K562 (cell line): Measurements from ENCODE around the gene INPP5E. TPM values are rescaled to one million over a fixed set of nuclear protein-coding genes. Genes with fewer than 3 reads are reported as not detected.
A peak's percentile ranks its signal among the peaks of the same experiment; 100 is the strongest.

ENCODE experiments used
- ATAC-seq: fragments of 200-7000 bp; cut with Tn5 transposase; 3 replicates; pipeline ENCODE4 v1.9.1; 2020; ENCODE audit warnings: moderate library complexity
- BruUV-seq: library from RNA; stranded (reverse); fragments of 400-500 nt; replicated peaks from 2 replicates; lab custom pipeline; 2021; lab: Mats Ljungman, UMichigan
- CTCF ChIA-PET: fragments of 300-600 bp; formaldehyde crosslinking; extraction: SDS; loops from one replicate; lab custom pipeline; 2021; ENCODE audit warnings: low intra/inter-chr PET ratio; lab: Yijun Ruan, JAX
- POLR2A ChIA-PET: fragments of 300-600, 350-650 bp; sonication (Branson Sonifier 250); formaldehyde crosslinking; extraction: SDS; loops from one replicate; lab custom pipeline; 2021; ENCODE audit warnings: antibody characterized with exemption, inconsistent platforms; lab: Yijun Ruan, JAX
- DNase-seq, 4 experiments: peaks; one replicate each; pipeline versions ENCODE4 v3.0.0 to v3.0.0-alpha.2; 2011 to 2018; ENCODE audit warnings: low spot score in 3 of 4, mixed read lengths in 3 of 4; ENCODE audit errors: extremely low read depth in 1 of 4
- FAIRE-seq: peaks from 2 replicates; lab custom pipeline; 2011; peaks lifted over from hg19 to GRCh38; lab: Jason Lieb, UNC
- H2AFZ ChIP-seq: 2 replicates; pipeline ENCODE4 v1.6.0; 2011; ENCODE audit warnings: low read depth, low read length, control low read depth, inconsistent platforms
- H3K27ac ChIP-seq: fragments of 200-600 bp; 3 replicates; pipeline ENCODE4 v1.8.0; 2011; ENCODE audit warnings: low read depth, mild to moderate bottlenecking, control low read depth, inconsistent platforms, low read length, moderate library complexity, mixed read lengths; ENCODE audit errors: extremely low read depth
- H3K27me3 ChIP-seq, 2 experiments: fragments of 300-600 bp in 1 of 2; 2 replicates in 1 of 2; 3 replicates in 1 of 2; pipeline versions ENCODE4 v1.6.0 to v1.8.0; 2011; ENCODE audit warnings: inconsistent platforms in 2 of 2, low read length in 2 of 2, mild to moderate bottlenecking in 1 of 2, mixed read lengths in 1 of 2, moderate library complexity in 1 of 2; ENCODE audit not compliant: control insufficient read depth in 2 of 2, insufficient read depth in 2 of 2
- H3K36me3 ChIP-seq: fragments of 300-600 bp; 3 replicates; pipeline ENCODE4 v1.8.0; 2011; ENCODE audit warnings: mild to moderate bottlenecking, low read length, inconsistent platforms; ENCODE audit not compliant: control insufficient read depth, insufficient read depth
- H3K4me1 ChIP-seq, 2 experiments: fragments of 200-600 bp in 1 of 2; replicated peaks in 1 of 2; 2 replicates in 1 of 2; 3 replicates in 1 of 2; pipeline versions ENCODE4 v1.5.1 to v1.8.0; 2011; ENCODE audit warnings: inconsistent platforms in 2 of 2, low read length in 2 of 2, mild to moderate bottlenecking in 1 of 2, mixed read lengths in 1 of 2, moderate library complexity in 1 of 2; ENCODE audit not compliant: control insufficient read depth in 2 of 2, insufficient read depth in 2 of 2
- H3K4me2 ChIP-seq: 2 replicates; pipeline ENCODE4 v1.6.1; 2011; ENCODE audit warnings: low read length, control low read depth, inconsistent platforms, mixed read lengths; ENCODE audit not compliant: insufficient read depth
- H3K4me3 ChIP-seq: fragments of 200-600 bp; sonication (generic), shearing (Covaris generic); 2 replicates; pipeline ENCODE4 v1.5.1; 2016; ENCODE audit warnings: control low read depth, inconsistent platforms
- H3K79me2 ChIP-seq: fragments of 200-600 bp; 3 replicates; pipeline ENCODE4 v1.8.0; 2011; ENCODE audit warnings: low read length, inconsistent platforms; ENCODE audit not compliant: control insufficient read depth, insufficient read depth
- H3K9ac ChIP-seq, 2 experiments: 2 replicates each; pipeline versions ENCODE4 v1.6.0 to v1.6.1; 2011; ENCODE audit warnings: low read depth in 2 of 2, low read length in 2 of 2, control low read depth in 1 of 2, inconsistent platforms in 1 of 2, mild to moderate bottlenecking in 1 of 2, mixed read lengths in 1 of 2; ENCODE audit not compliant: insufficient read depth in 1 of 2
- H3K9me1 ChIP-seq: one replicate; pipeline ENCODE4 v1.6.0; 2011; ENCODE audit warnings: inconsistent platforms, mild to moderate bottlenecking, low read length, moderate library complexity; ENCODE audit not compliant: control insufficient read depth, insufficient read depth
- H3K9me3 ChIP-seq: replicated peaks from 2 replicates; pipeline ENCODE4 v1.5.1; 2011; ENCODE audit warnings: low read depth, low read length, inconsistent platforms; ENCODE audit not compliant: control insufficient read depth, insufficient read depth
- H4K20me1 ChIP-seq: replicated peaks from 2 replicates; pipeline ENCODE4 v1.6.1; 2011; ENCODE audit warnings: low read length, inconsistent platforms, mixed read lengths; ENCODE audit not compliant: control insufficient read depth, insufficient read depth
- GATAD2B ChIP-seq: fragments of 450-650 bp; IDR thresholded peaks from 2 replicates; pipeline ENCODE4 v1.6.1; 2017; ENCODE audit warnings: mild to moderate bottlenecking, borderline replicate concordance
- HNRNPH1 ChIP-seq: fragments of 200-400 bp; formaldehyde crosslinking; optimal IDR thresholded peaks from 2 replicates; pipeline ENCODE3; 2017; ENCODE audit warnings: low read depth, mild to moderate bottlenecking, low read length, moderate library complexity
- NKRF ChIP-seq: fragments of 450-650 bp; IDR thresholded peaks from 2 replicates; pipeline ENCODE4 v1.6.1; 2016; ENCODE audit warnings: borderline replicate concordance
- PHF20 ChIP-seq: fragments of 450-650 bp; IDR thresholded peaks from 2 replicates; pipeline ENCODE4 v1.6.1; 2018; ENCODE audit not compliant: partially characterized antibody
- POU5F1 ChIP-seq: fragments of 150-350 bp; IDR thresholded peaks from 2 replicates; pipeline ENCODE4 v1.6.1; 2014; ENCODE audit warnings: borderline replicate concordance, low read length, low read depth, mild to moderate bottlenecking; ENCODE audit not compliant: partially characterized antibody
- RBFOX2 ChIP-seq: fragments of 200-400 bp; formaldehyde crosslinking; IDR thresholded peaks from 2 replicates; pipeline ENCODE4 v1.6.1; 2017; ENCODE audit warnings: low read depth, mild to moderate bottlenecking, low read length, moderate library complexity
- ZNF347 ChIP-seq: fragments of 450-650 bp; formaldehyde crosslinking; IDR thresholded peaks from 2 replicates; pipeline ENCODE4 v1.4.0; 2020; ENCODE audit warnings: low read depth, mild to moderate bottlenecking, moderate library complexity
- WGBS: fragments of 100-300 bp; shearing (Covaris generic); methylation state at CpG from one replicate; pipeline ENCODE4 v1.1.6; 2016; ENCODE audit warnings: low coverage, mixed read lengths; ENCODE audit not compliant: insufficient coverage; ENCODE audit errors: missing lambda C conversion rate; 5-methylcytosine and 5-hydroxymethylcytosine counted together
- in situ Hi-C: fragments of 300-500 bp; cut with MboI; formaldehyde crosslinking; loops from 4 replicates; pipeline ENCODE4 v1.15.0; 2018; ENCODE audit warnings: inconsistent platforms, mixed read lengths
- intact Hi-C: fragments of 100-400 bp; cut with micrococcal nuclease; formaldehyde crosslinking; loops from 2 replicates; pipeline ENCODE4 v1.14.2; 2022
- polyA plus RNA-seq, 8 experiments: library from polyadenylated mRNA; depleted of rRNA in 4 of 8; stranded (reverse) in 5 of 8; unstranded in 3 of 8; fragments of >200 nt; fragmentation: Nextera tagmentation in 2 of 8; fragmentation: Illumina TruSeq in 1 of 8; extraction: Ambion mirVana in 2 of 8; extraction: Trizol in 1 of 8; gene quantifications; 2 replicates each; pipeline versions ENCODE4 v1.2.1 to v1.2.3, GENCODE V29; 2011 to 2014; ENCODE audit warnings: inconsistent platforms in 1 of 8, missing spikeins in 1 of 8
- total RNA-seq, 7 experiments: library from RNA; depleted of rRNA in 6 of 7; stranded (reverse); fragments of >200 nt in 6 of 7; fragmentation: Illumina TruSeq in 2 of 7; extraction: Trizol in 2 of 7; gene quantifications; 2 replicates each; pipeline versions ENCODE4 v1.2.1 to v1.2.3, GENCODE V29; 2011 to 2021; ENCODE audit warnings: low replicate concordance in 1 of 7
- TF ChIP-seq, protein P1 (sequence below), 2 experiments: IDR thresholded peaks; 2 replicates each; pipeline ENCODE4 v1.6.1; 2012; ENCODE audit warnings: improper control_type of control experiment in 2 of 2, low read depth in 2 of 2, low read length in 2 of 2, borderline replicate concordance in 1 of 2
- TF ChIP-seq, protein P2 (sequence below): sonication (generic); formaldehyde crosslinking; IDR thresholded peaks from 2 replicates; pipeline ENCODE4 v1.8.1; 2023; ENCODE audit warnings: missing genetic modification reagents, mild to moderate bottlenecking, borderline replicate concordance

INPP5E gene
- total and polyA plus RNA-seq, 9 of the 15 experiments (the other 6 are each of a cell fraction or from before 2014, with no cell fraction given) = 0.38 to 17.4 (median 4.9) TPM

DNA sequence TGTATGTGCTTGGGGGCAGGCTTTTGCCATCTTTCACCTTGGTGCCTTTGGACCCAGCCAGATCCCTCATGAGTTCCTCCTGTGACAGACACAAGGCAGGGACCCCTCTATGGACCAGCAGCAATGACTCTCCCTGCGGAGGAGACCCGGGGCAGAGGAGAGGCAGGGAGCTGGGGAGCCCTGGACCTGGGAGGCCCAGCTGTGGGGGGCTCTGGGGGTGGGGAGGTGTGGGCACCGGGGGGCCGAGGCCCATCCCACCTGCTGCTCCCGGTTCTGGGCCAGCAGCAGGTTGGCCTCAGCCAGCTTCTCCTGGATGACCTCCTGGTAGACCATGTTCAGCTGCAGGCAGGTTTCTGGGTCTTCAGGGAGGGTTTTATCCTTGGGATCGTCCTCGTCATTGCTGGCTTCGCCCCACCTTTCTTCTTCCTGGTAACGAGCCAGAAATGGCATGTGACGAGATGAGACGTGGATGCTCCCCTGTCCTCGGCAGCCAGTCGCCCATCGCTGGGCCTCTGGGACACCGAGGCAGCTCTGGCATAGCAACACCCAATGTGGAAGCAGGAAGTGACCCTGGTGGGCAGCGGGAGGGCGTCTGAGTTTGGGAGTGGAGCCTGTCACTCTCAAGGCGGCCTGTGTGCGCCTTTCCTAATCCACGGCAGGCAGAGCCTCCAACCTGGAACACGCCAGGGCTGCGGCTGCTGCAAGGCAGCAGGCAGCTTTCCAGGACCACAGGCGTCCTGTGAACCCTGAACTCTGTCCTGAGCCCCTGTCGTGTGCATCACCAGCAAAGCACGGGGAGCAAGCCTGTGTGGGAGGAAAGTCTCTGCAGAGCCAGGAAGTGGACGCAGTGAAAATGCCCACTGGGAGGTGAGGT lies 44.1 kb downstream of the INPP5E start (continued):
- TF ChIP-seq, protein P1, sequence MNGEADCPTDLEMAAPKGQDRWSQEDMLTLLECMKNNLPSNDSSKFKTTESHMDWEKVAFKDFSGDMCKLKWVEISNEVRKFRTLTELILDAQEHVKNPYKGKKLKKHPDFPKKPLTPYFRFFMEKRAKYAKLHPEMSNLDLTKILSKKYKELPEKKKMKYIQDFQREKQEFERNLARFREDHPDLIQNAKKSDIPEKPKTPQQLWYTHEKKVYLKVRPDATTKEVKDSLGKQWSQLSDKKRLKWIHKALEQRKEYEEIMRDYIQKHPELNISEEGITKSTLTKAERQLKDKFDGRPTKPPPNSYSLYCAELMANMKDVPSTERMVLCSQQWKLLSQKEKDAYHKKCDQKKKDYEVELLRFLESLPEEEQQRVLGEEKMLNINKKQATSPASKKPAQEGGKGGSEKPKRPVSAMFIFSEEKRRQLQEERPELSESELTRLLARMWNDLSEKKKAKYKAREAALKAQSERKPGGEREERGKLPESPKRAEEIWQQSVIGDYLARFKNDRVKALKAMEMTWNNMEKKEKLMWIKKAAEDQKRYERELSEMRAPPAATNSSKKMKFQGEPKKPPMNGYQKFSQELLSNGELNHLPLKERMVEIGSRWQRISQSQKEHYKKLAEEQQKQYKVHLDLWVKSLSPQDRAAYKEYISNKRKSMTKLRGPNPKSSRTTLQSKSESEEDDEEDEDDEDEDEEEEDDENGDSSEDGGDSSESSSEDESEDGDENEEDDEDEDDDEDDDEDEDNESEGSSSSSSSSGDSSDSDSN (IDR thresholded peaks at IDR 0.05; ENCODE audit: borderline replicate concordance in 1 of 2, low read depth in 2 of 2, low read length in 2 of 2) = no peak
- TF ChIP-seq NKRF = no peak
- TF ChIP-seq ZNF347 (CRISPR knock-in tag) = no peak
- no peak for TF ChIP-seq PHF20

- no peak overlapping the region for H3K4me3 ChIP-seq
- no peaks in the 10 kb centered on the region; the same call in 1 of the 2 replicates for H4K20me1 ChIP-seq
- TF ChIP-seq, protein P2, sequence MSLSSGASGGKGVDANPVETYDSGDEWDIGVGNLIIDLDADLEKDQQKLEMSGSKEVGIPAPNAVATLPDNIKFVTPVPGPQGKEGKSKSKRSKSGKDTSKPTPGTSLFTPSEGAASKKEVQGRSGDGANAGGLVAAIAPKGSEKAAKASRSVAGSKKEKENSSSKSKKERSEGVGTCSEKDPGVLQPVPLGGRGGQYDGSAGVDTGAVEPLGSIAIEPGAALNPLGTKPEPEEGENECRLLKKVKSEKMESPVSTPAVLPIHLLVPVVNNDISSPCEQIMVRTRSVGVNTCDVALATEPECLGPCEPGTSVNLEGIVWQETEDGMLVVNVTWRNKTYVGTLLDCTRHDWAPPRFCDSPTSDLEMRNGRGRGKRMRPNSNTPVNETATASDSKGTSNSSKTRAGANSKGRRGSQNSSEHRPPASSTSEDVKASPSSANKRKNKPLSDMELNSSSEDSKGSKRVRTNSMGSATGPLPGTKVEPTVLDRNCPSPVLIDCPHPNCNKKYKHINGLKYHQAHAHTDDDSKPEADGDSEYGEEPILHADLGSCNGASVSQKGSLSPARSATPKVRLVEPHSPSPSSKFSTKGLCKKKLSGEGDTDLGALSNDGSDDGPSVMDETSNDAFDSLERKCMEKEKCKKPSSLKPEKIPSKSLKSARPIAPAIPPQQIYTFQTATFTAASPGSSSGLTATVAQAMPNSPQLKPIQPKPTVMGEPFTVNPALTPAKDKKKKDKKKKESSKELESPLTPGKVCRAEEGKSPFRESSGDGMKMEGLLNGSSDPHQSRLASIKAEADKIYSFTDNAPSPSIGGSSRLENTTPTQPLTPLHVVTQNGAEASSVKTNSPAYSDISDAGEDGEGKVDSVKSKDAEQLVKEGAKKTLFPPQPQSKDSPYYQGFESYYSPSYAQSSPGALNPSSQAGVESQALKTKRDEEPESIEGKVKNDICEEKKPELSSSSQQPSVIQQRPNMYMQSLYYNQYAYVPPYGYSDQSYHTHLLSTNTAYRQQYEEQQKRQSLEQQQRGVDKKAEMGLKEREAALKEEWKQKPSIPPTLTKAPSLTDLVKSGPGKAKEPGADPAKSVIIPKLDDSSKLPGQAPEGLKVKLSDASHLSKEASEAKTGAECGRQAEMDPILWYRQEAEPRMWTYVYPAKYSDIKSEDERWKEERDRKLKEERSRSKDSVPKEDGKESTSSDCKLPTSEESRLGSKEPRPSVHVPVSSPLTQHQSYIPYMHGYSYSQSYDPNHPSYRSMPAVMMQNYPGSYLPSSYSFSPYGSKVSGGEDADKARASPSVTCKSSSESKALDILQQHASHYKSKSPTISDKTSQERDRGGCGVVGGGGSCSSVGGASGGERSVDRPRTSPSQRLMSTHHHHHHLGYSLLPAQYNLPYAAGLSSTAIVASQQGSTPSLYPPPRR (CRISPR knock-in tag) = no peak
- TF ChIP-seq POU5F1 (no peak), HNRNPH1 (no peak), GATAD2B (no peak), RBFOX2 (peak; percentile 11; the same call in 1 of the 2 replicates)
- no peak for DNase-seq
- 94% methylated on average over 13 of the region's 13 CpGs for WGBS
- H3K79me2 ChIP-seq = peaks cover 24% of the 10 kb centered on the region
- ATAC-seq = no peak
- no peaks in the 10 kb centered on the region for H3K27me3 ChIP-seq
- no peak for FAIRE-seq
- H3K9me1 ChIP-seq = no peaks in the 10 kb centered on the region
- CTCF ChIA-PET = no interaction called here
- in situ Hi-C loops = no loop called here
- no peak overlapping the region for H3K27ac ChIP-seq
- H3K9me3 ChIP-seq = no peaks in the 10 kb centered on the region
- H3K4me1 ChIP-seq = peaks cover 7 to 37% of the 10 kb centered on the region in 2 experiments; a peak in 4 of 5 replicates
- H3K36me3 ChIP-seq = peaks cover 83% of the 10 kb centered on the region
- POLR2A ChIA-PET = interaction anchor here (0.6 kb wide), 2 partner anchors 11 to 714 kb away, joined by 3 read pairs; no protein-coding TSS in a partner anchor
- peak overlapping the region in 1 of 2 experiments; percentile 57; a peak in 1 of 4 replicates for H3K9ac ChIP-seq
- intact Hi-C loops = no loop called here
- no TSS peak for BruUV-seq
- no peak overlapping the region for H3K4me2 ChIP-seq
- H2AFZ ChIP-seq = no peak overlapping the region
Observed at GRCh38 chr9:136395020-136395340, 44.7 kb downstream of the INPP5E start.
